Activated CD4-positive, alpha-beta T cell treated with anti-CD3 and anti-CD28 coated beads for 4 hours (primary cell): ENCODE results near the gene FAM180A.
"Not testable (repeated sequence)": the region's sequence is repeated elsewhere in the genome, so short reads cannot be mapped to it uniquely, and the experiment has no call there.

Source experiments
- DNase-seq, 2 donors: peaks; one replicate each; pipeline ENCODE4 v3.0.0-alpha.2; 2020

FAM180A gene

DNA sequence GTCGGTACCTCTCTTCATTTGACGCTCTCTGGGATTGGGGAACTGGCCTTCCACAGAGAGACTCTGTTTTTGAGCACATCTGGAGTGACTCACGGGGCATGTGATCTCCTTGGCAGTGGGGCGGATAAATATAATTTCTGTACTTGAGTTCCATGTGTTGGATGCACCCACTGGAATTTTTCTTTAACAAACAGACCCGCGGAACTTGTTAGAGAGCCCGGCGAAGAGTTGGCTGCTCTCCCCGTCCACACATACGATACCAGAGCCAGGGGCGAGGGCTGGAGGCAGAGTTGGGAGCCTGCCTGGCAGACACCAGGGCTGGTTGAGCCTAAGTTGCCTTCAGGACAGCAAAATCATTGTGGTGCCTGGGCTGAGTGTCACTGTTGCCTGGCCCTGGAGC lies at the start of gene FAM180A:
Gene FAM180A, minus strand, starts transcription at position 44 of the 400 bp plus-strand sequence. CDS start 233 bp downstream, outside the sequence.
- no peak for DNase-seq

DNA sequence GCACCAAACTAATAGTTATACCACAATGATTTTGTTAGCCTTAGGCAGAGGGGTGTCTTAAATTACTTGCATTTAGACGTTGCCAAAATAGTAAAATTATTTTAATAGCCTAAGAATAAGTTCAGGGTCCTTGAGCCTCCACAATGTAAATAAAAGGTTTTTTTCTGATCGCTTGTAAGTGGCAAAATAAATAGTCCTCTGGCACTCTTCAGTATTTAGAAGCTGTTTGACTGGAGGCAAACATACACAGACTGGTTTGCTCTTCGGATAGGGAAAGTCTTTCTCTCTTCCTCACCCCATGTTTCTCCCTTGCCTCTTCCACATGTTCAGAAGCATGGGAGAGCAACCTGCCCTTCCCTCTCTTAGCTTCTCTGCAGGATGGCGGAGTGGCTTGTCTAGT lies 49.5 kb upstream of the FAM180A start:
- DNase-seq: no peak

DNA sequence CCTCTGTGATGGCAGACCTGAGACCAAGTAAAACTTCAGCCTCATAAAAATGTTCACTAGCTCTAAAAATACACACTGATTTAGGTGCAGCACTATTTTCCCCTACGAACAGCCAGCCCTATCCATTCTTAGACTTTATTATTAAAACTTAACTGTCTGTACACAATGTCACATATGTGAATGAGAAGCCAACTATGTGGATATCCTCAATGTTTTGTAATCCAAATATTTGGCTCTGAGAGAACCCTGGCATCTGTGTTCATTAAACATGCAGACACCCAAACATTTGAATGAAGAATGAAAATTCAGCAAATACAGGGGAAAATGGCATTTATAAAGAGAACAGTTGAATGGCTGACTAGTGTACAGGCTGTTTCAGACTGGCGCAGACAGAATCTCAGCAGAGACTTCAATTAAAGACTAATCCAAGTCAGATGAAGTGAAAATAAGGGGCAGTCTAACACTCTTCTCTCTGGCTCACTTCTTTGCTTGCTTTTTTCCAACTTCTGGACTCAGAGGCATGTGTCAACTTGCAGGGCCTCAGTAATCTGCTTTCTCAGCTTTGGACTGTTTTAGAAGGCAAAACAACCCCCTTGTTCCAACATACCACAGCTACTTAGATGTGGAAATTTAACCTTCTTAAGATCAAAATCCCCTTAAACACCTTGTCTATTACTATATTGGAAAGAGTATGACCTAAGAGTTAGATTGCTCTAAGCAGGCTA lies 47.4 kb upstream of the FAM180A start:
- no peak for DNase-seq

DNA sequence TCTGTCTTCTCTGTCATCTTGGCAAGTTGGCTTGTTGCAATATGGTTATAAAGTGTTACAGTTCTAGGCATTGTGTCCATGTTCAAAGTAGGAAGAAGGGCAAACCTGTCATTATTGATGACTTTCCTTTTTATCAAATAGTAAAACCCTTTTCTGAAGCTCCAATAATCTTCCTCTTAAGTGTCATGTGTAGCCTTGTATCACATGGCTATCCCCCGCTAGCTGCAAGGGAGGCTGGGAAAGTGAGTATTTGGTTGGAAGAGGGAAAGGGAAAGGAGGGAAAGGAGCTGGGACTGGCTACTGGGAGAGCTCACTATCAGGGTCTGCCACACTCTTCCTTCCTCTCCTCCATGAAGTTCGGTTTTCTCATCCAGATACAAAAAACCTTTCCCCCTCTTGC lies 45.2 kb upstream of the FAM180A start:
- DNase-seq: no peak

DNA sequence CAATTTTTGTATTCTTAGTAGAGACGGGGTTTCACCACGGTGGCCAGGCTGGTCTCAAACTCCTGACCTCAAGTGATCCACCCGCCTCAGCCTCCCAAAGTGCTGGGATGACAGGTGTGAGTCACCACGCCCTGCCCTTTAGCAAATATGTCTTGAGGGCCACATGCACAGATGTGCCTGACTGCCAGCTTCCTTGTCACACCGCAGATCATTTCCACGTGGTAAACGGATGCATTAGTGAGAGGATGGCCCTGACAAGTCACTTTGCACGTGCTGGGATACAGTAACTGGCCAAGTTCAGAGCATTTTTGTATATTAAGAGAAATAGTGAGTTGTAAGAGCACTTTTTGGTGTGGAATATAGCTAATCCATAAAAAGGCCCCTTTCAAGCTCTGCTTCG lies 44.3 kb upstream of the FAM180A start:
- no peak for DNase-seq

DNA sequence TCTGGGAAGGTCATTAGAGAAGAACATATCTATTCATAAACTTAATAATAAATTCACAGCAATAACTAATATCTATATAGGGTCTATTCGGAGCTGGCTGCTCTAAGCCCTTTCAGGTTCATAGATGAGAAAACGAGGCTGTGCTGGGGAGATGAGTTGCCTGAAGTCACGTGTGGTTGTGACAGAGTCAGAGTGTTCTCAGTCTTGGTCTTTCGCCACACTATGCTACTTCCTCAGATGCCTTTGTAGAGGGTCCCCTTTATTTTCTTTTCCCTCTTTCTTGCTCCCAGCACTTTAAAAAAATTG lies 43.7 kb upstream of the FAM180A start:
- no peak for DNase-seq

DNA sequence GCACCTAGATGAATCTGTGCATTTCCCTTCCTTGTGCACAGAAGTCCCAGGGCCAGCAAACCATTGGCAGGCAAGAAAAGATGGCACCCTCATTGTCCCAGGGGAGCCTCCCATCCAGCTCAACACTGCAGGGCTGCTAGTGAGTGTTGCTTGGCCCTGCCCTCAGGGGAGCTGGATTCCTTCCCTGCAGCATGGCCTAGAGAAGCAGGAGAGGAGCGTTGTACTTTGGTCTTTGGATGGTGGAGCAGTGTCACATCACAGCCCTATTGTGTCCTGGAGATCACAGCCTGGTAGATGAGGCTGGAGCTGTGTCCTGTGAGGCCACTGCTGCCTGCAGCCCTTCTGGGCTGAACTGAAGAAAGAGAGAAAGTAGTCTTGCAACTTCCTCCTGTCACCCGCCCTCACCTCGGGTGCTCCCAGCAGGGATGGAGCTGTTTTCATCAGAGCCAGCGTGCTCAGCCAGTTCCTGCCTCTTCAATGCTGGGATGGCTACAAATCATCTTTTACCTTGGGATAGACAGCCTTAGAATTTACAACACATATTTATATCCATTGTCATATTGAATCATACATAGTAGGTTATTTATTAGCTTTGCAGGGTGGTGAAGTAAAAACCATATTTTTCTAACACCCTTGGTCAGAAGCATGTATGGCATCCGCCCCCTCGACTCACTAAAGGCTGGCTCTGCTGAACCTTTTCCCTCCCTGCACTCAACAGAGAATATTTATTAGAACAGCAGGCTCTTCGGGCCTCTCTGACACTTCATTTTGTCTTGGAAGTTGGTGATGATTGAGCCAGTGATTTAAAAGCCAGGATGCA lies 43.1 kb upstream of the FAM180A start:
- DNase-seq: no peak

DNA sequence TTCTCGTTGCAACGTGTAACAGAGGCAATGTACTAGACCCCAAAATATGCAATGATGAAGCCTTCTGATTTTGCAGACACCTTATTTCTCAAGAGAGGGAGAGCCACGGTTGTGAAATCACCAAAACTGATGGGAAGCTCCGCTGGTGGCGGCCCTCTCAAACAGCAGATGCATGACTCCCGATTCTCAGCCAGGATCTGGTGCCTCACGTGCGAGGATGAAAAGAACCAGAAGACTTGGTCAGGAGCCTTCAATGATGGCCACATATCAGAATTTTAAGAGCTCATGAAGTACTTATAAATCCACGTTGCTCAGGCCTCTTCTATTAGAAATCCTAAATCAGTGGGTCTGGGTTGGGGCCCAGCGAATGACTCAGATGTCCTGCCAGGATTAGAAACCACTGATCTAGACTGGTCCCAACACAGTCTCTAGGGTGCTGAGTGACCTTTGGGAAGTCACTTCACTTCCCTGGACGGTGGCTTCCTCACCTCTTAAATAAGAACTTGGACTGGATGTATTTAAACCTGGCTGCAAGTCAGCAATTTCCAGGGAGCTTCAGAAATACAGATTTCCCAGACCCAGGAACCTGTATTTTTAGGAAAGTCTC lies 41.9 kb upstream of the FAM180A start:
- no peak for DNase-seq

DNA sequence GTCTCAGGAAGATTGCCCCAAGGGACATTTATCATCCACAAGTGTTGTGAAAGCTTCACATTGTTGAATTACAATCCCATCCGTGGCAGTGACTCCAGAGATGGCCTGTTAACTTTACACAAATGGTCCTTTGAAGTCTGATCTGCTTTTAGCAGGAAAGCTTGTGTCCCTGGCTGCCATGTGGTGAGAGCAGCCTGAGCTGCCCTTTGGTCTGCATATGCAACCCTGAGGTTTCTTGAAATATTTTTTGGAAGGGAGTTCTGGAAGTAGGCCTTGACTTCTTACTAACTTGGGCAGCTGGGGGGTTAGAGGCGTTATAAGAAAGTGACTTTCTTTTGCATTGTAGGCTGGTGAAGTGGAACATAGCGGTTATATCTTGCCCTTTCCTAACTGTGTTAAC lies 41.3 kb upstream of the FAM180A start:
- DNase-seq: no peak

DNA sequence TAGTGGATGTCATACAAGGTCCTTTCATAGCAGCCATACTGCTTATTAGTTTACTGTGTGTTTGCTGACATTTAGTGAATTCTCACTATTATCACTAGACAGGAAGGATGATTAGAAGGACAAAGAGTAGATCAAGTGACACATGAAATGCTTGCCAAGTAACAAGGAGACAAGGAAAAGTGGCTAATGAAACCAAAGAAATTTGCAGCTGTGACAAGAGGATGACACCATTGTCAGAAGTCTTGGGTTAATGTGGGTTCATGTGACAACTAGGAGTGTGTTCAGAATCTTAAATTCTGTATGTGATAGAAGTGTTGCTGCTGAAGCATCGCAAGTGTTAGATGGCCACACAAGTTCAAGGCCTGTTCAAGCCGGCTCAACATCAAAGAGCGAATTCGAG lies 40.8 kb upstream of the FAM180A start:
- no peak for DNase-seq

DNA sequence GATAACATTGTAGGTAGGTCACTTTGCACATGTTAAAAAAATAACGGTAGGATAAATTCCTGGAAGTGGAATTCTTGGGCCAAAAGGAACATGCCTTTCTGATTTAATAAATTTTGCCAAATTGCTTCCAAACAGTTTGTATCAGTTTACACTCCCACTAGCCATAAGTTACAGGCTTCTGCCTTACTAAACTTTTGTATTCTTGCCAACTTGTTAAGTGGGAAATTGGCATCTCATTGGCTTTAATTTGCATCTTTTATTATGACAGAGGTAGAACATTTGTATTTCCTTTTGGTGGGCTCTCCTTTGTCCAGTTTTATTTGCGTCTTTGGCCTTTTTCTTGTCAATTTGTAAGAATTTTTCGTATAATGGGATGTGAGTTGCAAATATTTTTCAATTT lies 38.3 kb upstream of the FAM180A start:
- no peak for DNase-seq

DNA sequence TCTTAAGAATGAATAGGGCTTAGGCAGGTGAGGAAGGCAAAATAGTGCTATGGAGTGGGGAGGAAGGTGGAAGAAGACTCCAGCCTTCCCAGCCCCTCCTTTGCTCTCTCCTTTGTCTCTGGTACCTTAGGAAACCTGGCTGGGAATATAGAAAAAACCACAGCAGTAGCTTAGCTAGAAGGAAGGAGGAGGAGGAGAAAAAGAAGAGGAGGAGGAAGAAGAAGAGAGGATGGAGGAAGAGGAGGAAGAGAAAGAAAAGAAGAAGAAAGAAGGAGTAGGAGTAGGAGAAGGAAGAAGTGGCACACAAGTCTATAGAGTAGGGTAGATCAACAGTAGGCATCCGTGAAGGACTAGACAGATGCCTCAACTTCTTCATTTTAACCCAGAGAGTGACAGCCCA lies 36.5 kb upstream of the FAM180A start:
- no peak for DNase-seq

DNA sequence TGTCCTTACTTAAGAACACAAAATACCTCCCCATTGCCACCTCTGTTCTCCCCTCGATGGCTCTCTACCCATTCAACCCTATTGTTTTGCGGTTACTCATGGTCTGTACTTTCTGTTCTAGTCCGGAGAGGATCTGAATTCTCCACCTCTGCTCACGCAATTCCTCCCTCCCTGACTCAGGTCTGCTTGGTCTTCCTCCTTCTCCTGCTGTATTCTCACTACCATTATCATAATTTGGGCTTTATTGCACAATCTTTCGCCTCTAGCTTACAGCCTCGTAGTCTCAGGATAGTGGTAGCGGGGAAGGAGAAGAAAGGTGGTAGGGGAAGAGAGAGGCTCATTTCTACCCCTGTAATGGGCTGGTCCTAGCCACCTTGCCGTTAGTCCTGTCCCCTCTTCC lies 35.4 kb upstream of the FAM180A start:
- no peak for DNase-seq

DNA sequence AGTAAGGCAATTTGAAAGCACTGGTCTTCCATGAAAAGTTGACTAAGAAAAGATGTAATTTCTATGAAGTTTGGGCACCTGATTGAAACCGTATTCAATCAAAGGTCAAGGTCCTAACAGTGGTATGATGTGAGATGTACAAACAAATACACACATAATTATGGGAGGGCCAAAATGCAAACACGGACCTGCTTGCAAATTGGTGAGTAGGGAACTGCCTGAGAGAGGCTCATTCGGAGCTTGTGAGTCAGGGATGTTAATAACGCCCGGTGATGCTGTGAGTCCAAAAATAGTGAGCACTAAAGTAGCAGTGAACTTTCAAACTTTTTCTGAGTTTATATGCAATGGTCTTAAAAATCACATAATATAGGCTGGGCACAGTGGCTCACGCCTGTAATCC lies 34.2 kb upstream of the FAM180A start:
- DNase-seq: no peak

DNA sequence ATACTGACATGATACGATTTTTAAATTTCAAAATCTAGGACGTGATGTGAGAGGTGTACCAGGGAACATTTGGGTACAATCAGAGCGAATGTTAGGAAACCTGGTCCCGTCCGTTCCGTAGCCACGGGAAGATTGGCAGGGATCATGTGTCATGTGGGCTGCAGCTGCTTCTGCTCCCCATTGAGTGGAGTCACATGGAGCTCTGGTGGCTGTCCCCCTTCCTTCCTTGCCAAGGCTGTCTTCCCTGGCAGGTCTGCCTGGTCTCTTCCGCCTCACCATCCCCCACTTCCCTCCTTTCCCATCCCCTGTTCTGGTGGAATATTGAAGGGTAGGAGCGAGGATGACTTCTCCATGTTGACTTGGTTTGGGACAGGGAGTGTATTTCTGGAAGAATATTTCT lies 33.8 kb upstream of the FAM180A start:
- DNase-seq: no peak

DNA sequence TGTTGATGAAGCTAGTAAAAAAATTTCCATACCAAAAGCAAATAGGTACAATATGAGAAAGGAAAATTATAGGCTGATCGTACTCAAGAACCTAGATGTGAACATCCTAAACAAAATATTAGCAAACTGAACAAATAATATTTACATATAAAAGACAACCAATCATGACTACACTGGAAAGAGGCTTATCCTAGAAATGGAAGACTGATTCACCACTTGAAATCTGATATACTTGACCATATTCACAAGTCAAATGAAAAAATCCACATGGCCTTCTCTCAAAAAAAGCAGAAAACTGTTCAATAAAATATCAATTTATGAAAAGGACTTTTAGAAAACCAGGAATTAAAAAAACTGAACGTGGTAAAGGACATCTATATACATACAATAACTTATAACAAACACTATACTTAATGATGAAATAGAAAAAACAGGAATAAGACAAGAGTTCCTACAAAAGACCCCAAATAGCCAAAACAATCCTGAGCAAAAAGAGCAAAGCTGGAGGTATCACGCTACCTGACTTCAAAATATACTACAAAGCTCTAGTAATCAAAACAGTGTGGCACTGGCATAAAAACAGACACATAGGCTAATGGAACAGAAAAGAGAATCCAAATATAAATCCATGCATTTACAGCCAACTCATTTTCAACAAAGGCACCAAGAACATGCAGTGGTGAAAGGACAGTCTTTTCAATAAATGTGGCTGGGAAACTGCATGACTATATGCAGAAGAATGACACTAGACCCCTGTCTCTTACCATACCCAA lies 29.2 kb upstream of the FAM180A start:
- DNase-seq: no peak

DNA sequence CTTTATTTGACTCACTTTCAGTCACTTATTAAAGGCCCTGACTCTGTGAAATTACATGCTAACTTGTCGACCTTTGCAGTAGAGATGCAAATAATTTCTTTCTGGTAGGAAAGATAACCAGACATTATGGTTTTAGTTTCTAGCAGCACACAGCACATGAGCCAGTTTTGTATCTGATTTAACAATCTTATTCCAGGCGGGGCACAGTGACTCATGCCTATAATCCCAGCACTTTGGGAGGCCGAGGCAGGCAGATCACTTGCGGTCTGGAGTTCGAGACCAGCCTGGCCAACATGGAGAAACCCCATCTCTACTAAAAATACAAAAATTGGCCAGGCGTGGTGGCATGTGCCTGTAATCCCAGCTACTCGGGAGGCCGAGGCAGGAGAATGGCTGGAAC lies 27.3 kb upstream of the FAM180A start:
- DNase-seq: not testable (repeated sequence)

DNA sequence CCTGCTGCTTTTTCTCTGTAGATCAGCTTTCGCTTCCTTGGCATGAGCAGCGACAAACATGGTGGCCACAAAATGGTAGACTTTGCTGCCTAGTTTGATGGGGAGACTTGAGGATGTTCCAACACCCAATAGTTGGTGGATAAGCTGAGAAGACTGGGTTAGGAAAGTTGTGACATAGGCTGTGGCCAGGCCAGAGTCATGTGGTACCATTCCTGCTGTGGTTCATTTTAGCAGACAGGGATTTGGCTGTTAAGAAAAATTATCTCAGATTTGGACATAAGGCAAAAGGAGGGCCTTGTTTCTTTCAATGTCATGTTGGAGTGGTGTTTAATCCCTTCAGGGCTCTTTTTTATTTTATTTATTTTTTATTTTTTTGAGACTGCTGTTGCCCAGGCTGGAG lies 26.6 kb upstream of the FAM180A start:
- no peak for DNase-seq

DNA sequence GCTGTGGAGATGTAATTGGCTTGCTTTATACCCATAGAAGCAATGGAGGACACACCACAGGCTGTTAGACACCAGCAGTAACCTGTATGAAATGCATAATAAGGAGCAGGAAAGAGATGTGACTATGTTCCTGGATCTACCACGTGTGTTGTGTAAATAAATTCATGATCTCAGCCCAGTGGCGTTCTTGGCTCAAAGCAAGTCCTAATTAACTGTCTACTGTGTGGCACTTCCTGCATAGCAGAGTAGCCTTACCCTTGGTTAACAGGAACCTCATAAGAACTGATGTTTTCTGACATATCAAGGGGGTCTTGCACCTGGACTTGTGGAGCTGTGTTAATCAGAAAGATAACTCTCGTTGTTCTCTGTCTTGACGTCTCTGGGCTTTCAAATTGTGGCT lies 25.7 kb upstream of the FAM180A start:
- DNase-seq: no peak

DNA sequence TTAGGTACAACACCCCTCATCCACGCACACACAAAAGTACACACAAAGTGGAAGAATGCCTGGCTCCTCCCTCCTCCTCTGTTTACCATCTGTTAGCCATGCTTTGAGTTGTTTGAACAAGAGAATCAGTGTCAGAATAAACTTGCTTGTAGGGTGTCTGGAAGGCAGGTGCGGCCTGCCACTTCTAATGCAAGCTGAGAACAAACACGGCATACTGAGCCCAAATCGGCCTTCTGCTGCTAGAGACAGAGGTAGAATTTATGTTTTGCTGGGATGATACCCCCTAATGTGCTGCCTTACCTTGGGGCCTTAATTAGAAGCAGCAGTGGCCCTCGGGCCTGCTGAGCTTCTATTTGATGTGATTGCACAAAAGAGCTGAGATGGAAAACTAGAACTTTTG lies 24.9 kb upstream of the FAM180A start:
- no peak for DNase-seq

DNA sequence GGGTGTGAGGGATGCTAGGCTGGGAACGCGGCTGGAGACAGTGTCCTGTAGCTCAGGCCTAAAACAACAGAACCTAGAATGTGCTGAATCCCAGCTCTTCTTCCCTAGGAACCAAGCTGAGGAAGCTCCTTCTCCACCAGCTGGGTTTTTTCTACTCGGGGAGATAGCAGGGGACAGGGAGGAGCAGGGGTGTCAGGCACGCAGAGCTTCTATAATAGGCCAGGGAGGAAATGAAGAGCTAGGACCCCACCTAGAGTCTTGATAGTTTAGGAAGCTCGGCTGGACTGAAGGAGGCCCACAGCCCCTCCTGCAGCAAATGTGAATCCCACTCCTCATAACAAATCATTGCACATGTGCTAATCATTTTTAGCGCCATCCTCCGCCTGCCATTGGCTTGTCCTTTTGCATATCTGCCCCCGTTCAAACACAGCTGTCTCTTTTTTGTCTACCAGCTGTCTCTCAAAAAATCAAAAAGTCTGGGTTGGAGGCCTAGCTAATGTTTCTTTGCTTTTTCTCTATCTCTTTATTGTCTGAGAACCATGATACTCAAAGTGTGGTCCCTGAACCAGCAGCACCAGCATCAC lies 24.1 kb upstream of the FAM180A start:
- no peak for DNase-seq

DNA sequence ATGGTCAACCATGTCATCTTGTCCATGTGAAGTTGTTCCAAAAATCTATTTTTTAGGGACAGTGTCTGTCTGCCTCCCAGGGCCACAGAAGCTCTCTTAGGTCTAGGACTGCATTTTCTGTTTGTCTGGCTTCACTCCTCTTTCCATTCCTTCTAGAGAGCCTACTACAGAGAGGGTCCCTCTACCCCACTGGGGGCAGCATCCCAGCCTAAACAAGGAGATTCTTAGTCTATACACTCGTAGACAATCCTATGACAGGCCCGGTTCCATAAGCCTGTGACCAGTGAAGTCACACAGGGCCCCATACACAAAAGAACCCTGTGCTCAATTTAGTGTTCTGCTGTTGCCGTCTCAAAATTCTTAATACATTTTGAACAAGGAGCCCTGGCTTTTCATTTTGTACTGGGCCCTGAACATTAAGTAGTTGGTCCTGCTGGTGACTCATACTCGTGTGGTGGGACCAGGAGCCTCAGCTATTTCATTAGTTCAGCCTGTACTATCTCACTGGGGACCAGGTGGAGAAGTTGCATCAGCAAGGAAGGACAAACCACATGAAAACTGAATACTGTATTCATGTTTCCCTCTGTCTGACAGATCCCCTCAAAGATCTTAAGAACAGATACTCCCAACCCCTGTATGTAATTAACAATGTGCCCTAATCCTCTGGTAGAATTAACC lies 23.5 kb upstream of the FAM180A start:
- DNase-seq: no peak

DNA sequence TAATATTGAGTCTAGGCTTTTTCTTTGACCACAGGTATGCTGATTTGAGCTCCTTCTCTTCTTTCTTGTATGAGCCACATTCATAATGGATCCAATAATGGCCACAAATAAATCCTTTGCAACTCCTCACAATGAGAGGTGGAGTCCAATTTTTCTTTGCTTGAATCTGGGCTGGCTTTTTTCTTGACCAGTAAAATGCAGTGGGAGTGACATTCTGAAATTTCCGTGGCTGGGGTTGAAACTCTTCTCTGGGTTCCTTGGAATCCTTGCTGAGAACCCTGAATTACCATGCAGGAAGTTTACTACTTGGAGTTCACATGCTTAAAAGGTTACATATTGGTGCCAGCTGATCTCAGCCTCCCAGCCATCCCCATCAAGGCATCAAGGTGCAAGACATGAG lies 22.4 kb upstream of the FAM180A start:
- no peak for DNase-seq
